ENCODE results near the gene ACADVL.

GRCh38 chr17:7235693-7236665 is 16.2 kb downstream of the ACADVL start:
- TF ChIP-seq CTCF (IDR thresholded peaks at IDR 0.05) (no peak), EZH2 (IDR thresholded peaks at IDR 0.05) (no peak), EZH2phosphoT487 (IDR thresholded peaks at IDR 0.05) (no peak)
